Measurements from ENCODE around the gene ACBD6.

- TF ChIP-seq CTCF (IDR thresholded peaks at IDR 0.05) (no peak), POLR2A (IDR thresholded peaks at IDR 0.05) (no peak)
Measured at GRCh38 chr1:180458807-180459206, 43.6 kb downstream of the ACBD6 start.
